Activated CD4-positive, alpha-beta T cell treated with anti-CD3 and anti-CD28 coated beads, Interleukin-2, amount 10 ng/mL, durations not matched to agents 24 days and 14 days (primary cell): Measurements from ENCODE around the gene STK39. TPM values are rescaled to one million over a fixed set of nuclear protein-coding genes. Genes with fewer than 3 reads are reported as not detected.

Experiments
- total RNA-seq: library from RNA; stranded (reverse); gene quantifications from 2 replicates; pipeline ENCODE4 v1.2.3, GENCODE V29; 2022

Gene STK39
- total RNA-seq, 1 donor from 2014 or later, result 40.9 TPM

Other genes starting within 250 kb of the STK39 start
- gene CERS6, start 208.7 kb upstream of the STK39 start, total RNA-seq, result 25.3 and 26.3 TPM in 2 replicates